HepG2 (cell line): ENCODE measurements around the gene TRABD. TPM values are rescaled to one million over a fixed set of nuclear protein-coding genes. Genes with fewer than 3 reads are reported as not detected.

ENCODE experiments used
- ATAC-seq: fragments of 200-7000 bp; cut with Tn5 transposase; 3 replicates; pipeline ENCODE4 v1.9.1; 2020; ENCODE audit warnings: mild to moderate bottlenecking, moderate library complexity
- BruUV-seq: library from RNA; stranded (reverse); fragments of 400-500 nt; replicated peaks from 2 replicates; lab custom pipeline; 2021; lab: Mats Ljungman, UMichigan
- CTCF ChIA-PET: fragments of 300-600 bp; formaldehyde crosslinking; extraction: SDS; loops from one replicate; lab custom pipeline; 2021; ENCODE audit warnings: low total read pairs, inconsistent platforms, low intra/inter-chr PET ratio; lab: Yijun Ruan, JAX
- POLR2A ChIA-PET: fragments of 350-600 bp; sonication (Branson Sonifier 250); formaldehyde crosslinking; loops from one replicate; lab custom pipeline; 2020; ENCODE audit warnings: antibody characterized with exemption, inconsistent platforms; lab: Yijun Ruan, JAX
- DNase-seq: peaks from one replicate; pipeline ENCODE4 v3.0.0-alpha.2; 2015; ENCODE audit warnings: low spot score
- FAIRE-seq: peaks from 3 replicates; lab custom pipeline; 2011; peaks lifted over from hg19 to GRCh38; lab: Jason Lieb, UNC
- H2AFZ ChIP-seq: one replicate; pipeline ENCODE4 v1.6.1; 2011; ENCODE audit warnings: low read length, inconsistent platforms
- H3K27ac ChIP-seq: fragments of 300-600 bp; 3 replicates; pipeline ENCODE4 v1.8.0; 2011; ENCODE audit warnings: mixed run types, mild to moderate bottlenecking, mixed read lengths, low read length, inconsistent platforms; ENCODE audit not compliant: insufficient read depth; ENCODE audit errors: extremely low read length
- H3K27me3 ChIP-seq, 2 experiments: fragments of 200-600 bp in 1 of 2; 2 replicates in 1 of 2; 3 replicates in 1 of 2; pipeline versions ENCODE4 v1.6.0 to v1.8.0; 2011; ENCODE audit warnings: low read length in 2 of 2, mild to moderate bottlenecking in 2 of 2, moderate library complexity in 2 of 2, inconsistent platforms in 1 of 2; ENCODE audit not compliant: insufficient read depth in 2 of 2, control insufficient read depth in 1 of 2
- H3K36me3 ChIP-seq, 2 experiments: fragments of 200-600 bp in 1 of 2; replicated peaks in 1 of 2; 2 replicates in 1 of 2; 3 replicates in 1 of 2; pipeline versions ENCODE4 v1.5.1 to v1.8.0; 2011; ENCODE audit warnings: low read length in 2 of 2, inconsistent platforms in 1 of 2; ENCODE audit not compliant: insufficient read depth in 2 of 2, control insufficient read depth in 1 of 2
- H3K4me1 ChIP-seq: 2 replicates; pipeline ENCODE4 v1.5.1; 2012; ENCODE audit warnings: low read length, inconsistent platforms; ENCODE audit not compliant: insufficient read depth
- H3K4me2 ChIP-seq: 2 replicates; pipeline ENCODE4 v1.6.0; 2011; ENCODE audit warnings: low read depth, low read length, inconsistent platforms
- H3K4me3 ChIP-seq, 3 experiments: fragments of 200-600 bp in 1 of 3; sonication (generic), shearing (Covaris generic) in 1 of 3; replicated peaks in 1 of 3; 2 replicates each; pipeline ENCODE4 v1.5.1; 2011 to 2016; ENCODE audit warnings: low read length in 3 of 3, inconsistent platforms in 2 of 3, low read depth in 2 of 3, mild to moderate bottlenecking in 2 of 3, control low read depth in 1 of 3, mixed read lengths in 1 of 3; ENCODE audit not compliant: insufficient read depth in 1 of 3
- H3K79me2 ChIP-seq: one replicate; pipeline ENCODE4 v1.6.1; 2011; ENCODE audit warnings: low read length, inconsistent platforms; ENCODE audit not compliant: insufficient read depth
- H3K9ac ChIP-seq: 2 replicates; pipeline ENCODE4 v1.6.0; 2011; ENCODE audit warnings: mild to moderate bottlenecking, low read depth, low read length, inconsistent platforms; ENCODE audit not compliant: insufficient read depth
- H3K9me3 ChIP-seq: 2 replicates; pipeline ENCODE4 v1.5.1; 2012; ENCODE audit warnings: mild to moderate bottlenecking, low read length
- H4K20me1 ChIP-seq: 2 replicates; pipeline ENCODE4 v1.6.0; 2011; ENCODE audit warnings: inconsistent platforms, mild to moderate bottlenecking, low read length, moderate library complexity; ENCODE audit not compliant: insufficient read depth
- CERS6 ChIP-seq: sonication (generic); formaldehyde crosslinking; IDR thresholded peaks from 2 replicates; pipeline ENCODE4 v1.5.0; 2020; ENCODE audit warnings: missing genetic modification reagents
- DNMT3B ChIP-seq: conservative IDR thresholded peaks from 2 replicates; pipeline ENCODE4 v1.6.1; 2016; ENCODE audit warnings: missing biosample characterization, control low read depth
- HDAC2 ChIP-seq: sonication (generic); formaldehyde crosslinking; IDR thresholded peaks from 2 replicates; pipeline ENCODE4 v1.4.0; 2020; ENCODE audit warnings: missing genetic modification reagents
- KAT7 ChIP-seq: IDR thresholded peaks from 2 replicates; pipeline ENCODE4 v1.6.1; 2018; ENCODE audit warnings: borderline replicate concordance, missing compliant biosample characterization
- KLF16 ChIP-seq, 2 experiments: sonication (generic) in 1 of 2; formaldehyde crosslinking in 1 of 2; IDR thresholded peaks; 2 replicates each; pipeline versions ENCODE4 v1.6.1 to v1.8.0; 2016 to 2023; ENCODE audit warnings: missing genetic modification reagents in 2 of 2, missing compliant biosample characterization in 1 of 2
- NFATC3 ChIP-seq: sonication (generic); formaldehyde crosslinking; IDR thresholded peaks from 2 replicates; pipeline ENCODE4 v1.5.1; 2020; ENCODE audit warnings: mild to moderate bottlenecking, missing genetic modification reagents
- NR2F6 ChIP-seq, 2 experiments: IDR thresholded peaks; 2 replicates each; pipeline ENCODE4 v1.6.1; 2016; ENCODE audit warnings: antibody characterized with exemption in 1 of 2, mild to moderate bottlenecking in 1 of 2
- RFXAP ChIP-seq: sonication (generic); formaldehyde crosslinking; IDR thresholded peaks from 2 replicates; pipeline ENCODE4 v1.4.0; 2020; ENCODE audit warnings: missing genetic modification reagents, borderline replicate concordance
- SIN3A ChIP-seq: IDR thresholded peaks from 2 replicates; pipeline ENCODE4 v1.6.1; 2011; ENCODE audit warnings: low read depth, mild to moderate bottlenecking, control low read depth, low read length, borderline replicate concordance
- SNAPC4 ChIP-seq: sonication (generic); formaldehyde crosslinking; IDR thresholded peaks from 2 replicates; pipeline ENCODE4 v1.4.0; 2020; ENCODE audit warnings: mild to moderate bottlenecking, missing genetic modification reagents
- TAF1 ChIP-seq: sonication (generic); formaldehyde crosslinking; IDR thresholded peaks from 2 replicates; pipeline ENCODE4 v1.4.0; 2020; ENCODE audit warnings: missing genetic modification reagents
- ZNF672 ChIP-seq: sonication (generic); formaldehyde crosslinking; IDR thresholded peaks from 2 replicates; pipeline ENCODE4 v1.8.1; 2022; ENCODE audit warnings: missing genetic modification reagents
- WGBS: methylation state at CpG from one replicate; pipeline ENCODE4 v1.1.6; 2017; ENCODE audit warnings: low lambda C conversion rate; 5-methylcytosine and 5-hydroxymethylcytosine counted together
- in situ Hi-C: cut with HindIII; loops from 2 replicates; pipeline ENCODE4 v1.10.0; 2017; ENCODE audit warnings: low pct_unique_long_range_greater_than_20kb; ENCODE audit not compliant: extremely low pct_ligation_motif_present
- intact Hi-C: fragments of 100-400 bp; cut with micrococcal nuclease; formaldehyde crosslinking; loops from one replicate; pipeline ENCODE4 v1.10.0; 2022; ENCODE audit not compliant: unreplicated experiment
- polyA plus RNA-seq, 8 experiments: library from polyadenylated mRNA; depleted of rRNA in 3 of 8; stranded (reverse) in 7 of 8; unstranded in 1 of 8; fragments of >200 nt; fragmentation: Illumina TruSeq in 4 of 8; extraction: Trizol in 4 of 8; gene quantifications; 2 replicates each; pipeline versions ENCODE4 v1.2.1 to v1.2.3, GENCODE V29; 2011 to 2016; ENCODE audit warnings: low read depth in 4 of 8, missing spikeins in 1 of 8, mixed read lengths in 1 of 8; ENCODE audit not compliant: insufficient read depth in 1 of 8
- total RNA-seq, 5 experiments: library from RNA; depleted of rRNA; stranded (reverse); fragments of >200 nt; fragmentation: Illumina TruSeq; extraction: Trizol; gene quantifications; 2 replicates each; pipeline ENCODE4 v1.2.3, GENCODE V29; 2016; ENCODE audit warnings: low read depth in 1 of 5

Gene TRABD
- total and polyA plus RNA-seq, 2 of the 13 experiments (the other 11 are each of a cell fraction or from before 2014, with no cell fraction given): 21.5 to 28.9 TPM

GRCh38 chr22:50222508-50222907, 36.8 kb downstream of the TRABD start:
- intact Hi-C loops (no loop called here), in situ Hi-C loops (no loop called here)
- Histone ChIP-seq H3K27me3 (no peaks in the 10 kb centered on the region), H3K9ac (no peak overlapping the region), H3K4me3 (no peak overlapping the region), H4K20me1 (no peaks in the 10 kb centered on the region), H2AFZ (no peak overlapping the region), H3K36me3 (peaks cover 20 to 47% of the 10 kb centered on the region in 2 experiments; a peak in 4 of 5 replicates), H3K27ac (no peak overlapping the region), H3K9me3 (no peaks in the 10 kb centered on the region), H3K4me1 (peaks cover 11% of the 10 kb centered on the region), H3K79me2 (no peaks in the 10 kb centered on the region), H3K4me2 (no peak overlapping the region)
- DNase-seq: no peak
- TF ChIP-seq NFATC3 (CRISPR knock-in tag) (no peak), HDAC2 (CRISPR knock-in tag) (no peak), SIN3A (no peak), NR2F6 (IDR thresholded peaks at IDR 0.05) (no peak), NR2F6 (CRISPR knock-in tag; IDR thresholded peaks at IDR 0.05) (no peak), DNMT3B (no peak), CERS6 (no peak), KAT7 (CRISPR knock-in tag) (no peak), ZNF672 (no peak), TAF1 (no peak), KLF16 (CRISPR knock-in tag; IDR thresholded peaks at IDR 0.05) (no peak), RFXAP (CRISPR knock-in tag) (no peak), SNAPC4 (CRISPR knock-in tag) (no peak)
- POLR2A ChIA-PET: no interaction called here
- 84% methylated on average over 5 of the region's 8 CpGs for WGBS
- ATAC-seq: no peak
- CTCF ChIA-PET: no interaction called here
- FAIRE-seq: no peak
- no TSS peak for BruUV-seq
